ENCODE data around the gene CMC2.

Gene CMC2

DNA sequence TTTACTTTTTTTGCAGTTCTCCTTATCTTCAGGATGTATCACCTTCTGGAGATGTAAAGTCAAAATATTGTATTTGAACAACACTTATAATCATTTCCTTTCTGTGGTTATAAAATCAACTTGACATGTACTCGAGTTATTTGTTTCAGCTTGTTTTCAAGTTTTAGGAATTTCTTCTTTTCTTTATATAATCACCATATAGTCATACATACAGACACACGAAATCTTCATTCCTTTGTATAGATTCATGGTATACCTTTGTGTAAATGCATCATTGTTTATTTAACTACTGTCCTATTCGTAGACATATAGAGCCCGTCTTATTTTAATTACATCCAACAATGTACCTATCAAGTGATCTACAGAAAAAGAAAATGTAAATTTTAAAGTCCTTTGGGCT is 40.1 kb downstream of the CMC2 start:
- no peaks in the 10 kb centered on the region for H3K4me1 ChIP-seq (ENCODE audit: control insufficient read depth in 1 of 2, insufficient read depth in 1 of 2, low read depth in 1 of 2, low read length in 1 of 2)
- no peak overlapping the region for H3K4me3 ChIP-seq (ENCODE audit: low read depth in 1 of 2, low read length in 1 of 2)
- no peak overlapping the region for H3K27ac ChIP-seq
- TF ChIP-seq, protein P1, sequence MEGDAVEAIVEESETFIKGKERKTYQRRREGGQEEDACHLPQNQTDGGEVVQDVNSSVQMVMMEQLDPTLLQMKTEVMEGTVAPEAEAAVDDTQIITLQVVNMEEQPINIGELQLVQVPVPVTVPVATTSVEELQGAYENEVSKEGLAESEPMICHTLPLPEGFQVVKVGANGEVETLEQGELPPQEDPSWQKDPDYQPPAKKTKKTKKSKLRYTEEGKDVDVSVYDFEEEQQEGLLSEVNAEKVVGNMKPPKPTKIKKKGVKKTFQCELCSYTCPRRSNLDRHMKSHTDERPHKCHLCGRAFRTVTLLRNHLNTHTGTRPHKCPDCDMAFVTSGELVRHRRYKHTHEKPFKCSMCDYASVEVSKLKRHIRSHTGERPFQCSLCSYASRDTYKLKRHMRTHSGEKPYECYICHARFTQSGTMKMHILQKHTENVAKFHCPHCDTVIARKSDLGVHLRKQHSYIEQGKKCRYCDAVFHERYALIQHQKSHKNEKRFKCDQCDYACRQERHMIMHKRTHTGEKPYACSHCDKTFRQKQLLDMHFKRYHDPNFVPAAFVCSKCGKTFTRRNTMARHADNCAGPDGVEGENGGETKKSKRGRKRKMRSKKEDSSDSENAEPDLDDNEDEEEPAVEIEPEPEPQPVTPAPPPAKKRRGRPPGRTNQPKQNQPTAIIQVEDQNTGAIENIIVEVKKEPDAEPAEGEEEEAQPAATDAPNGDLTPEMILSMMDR (IDR thresholded peaks at IDR 0.05) = no peak
- no peaks in the 10 kb centered on the region for H3K36me3 ChIP-seq
- H3K9me3 ChIP-seq = no peaks in the 10 kb centered on the region
- no peaks in the 10 kb centered on the region for H3K27me3 ChIP-seq

DNA sequence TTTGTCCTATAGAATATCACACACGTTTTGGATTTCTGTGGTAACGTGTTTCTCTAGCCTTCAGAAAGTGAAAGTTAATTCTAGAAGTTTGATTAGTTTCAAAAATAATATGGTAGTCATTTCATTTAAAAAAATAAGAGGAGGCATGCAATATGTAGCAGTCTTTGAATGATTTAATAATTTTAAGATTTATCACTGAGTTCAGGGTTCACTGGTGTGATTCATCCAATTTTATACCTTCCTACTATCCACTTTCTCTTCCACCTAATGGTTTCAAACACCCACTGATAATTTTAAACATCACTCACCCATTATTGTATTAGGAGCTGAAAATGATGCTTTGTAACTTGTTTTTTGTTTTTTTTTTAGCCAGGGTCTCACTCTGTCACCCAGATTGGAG is 42.3 kb downstream of the CMC2 start:
- no peaks in the 10 kb centered on the region for H3K36me3 ChIP-seq

DNA sequence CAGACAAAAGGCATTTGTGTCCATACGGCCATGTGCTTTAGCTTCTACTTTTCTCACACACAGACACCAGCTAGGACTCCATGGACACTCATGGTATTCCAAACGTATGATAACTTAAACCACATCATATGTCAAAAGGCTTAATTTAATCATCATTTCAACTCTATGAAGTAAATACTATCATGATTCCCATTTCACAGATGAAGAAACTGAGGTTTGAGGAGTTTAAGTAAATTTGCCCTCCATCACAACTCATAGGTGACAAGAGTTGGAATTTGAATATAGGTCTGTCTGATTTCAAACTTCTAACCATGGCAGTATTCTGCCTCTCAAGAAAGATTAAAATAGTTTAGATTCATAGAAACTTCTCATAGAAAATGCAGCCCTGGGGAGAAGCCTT is 43.8 kb downstream of the CMC2 start:
- no peaks in the 10 kb centered on the region for H3K4me1 ChIP-seq (ENCODE audit: control insufficient read depth in 1 of 2, insufficient read depth in 1 of 2, low read depth in 1 of 2, low read length in 1 of 2)
- TF ChIP-seq, protein P1 (IDR thresholded peaks at IDR 0.05) = no peak
- no peaks in the 10 kb centered on the region for H3K36me3 ChIP-seq
- no peaks in the 10 kb centered on the region for H3K27me3 ChIP-seq
- H3K9me3 ChIP-seq = no peaks in the 10 kb centered on the region
- no peak overlapping the region for H3K27ac ChIP-seq
- no peak overlapping the region for H3K4me3 ChIP-seq (ENCODE audit: low read depth in 1 of 2, low read length in 1 of 2)

More for the DNA sequence above, 42.3 kb downstream of the CMC2 start:
- Histone ChIP-seq H3K9me3 (no peaks in the 10 kb centered on the region), H3K4me3 (ENCODE audit: low read depth in 1 of 2, low read length in 1 of 2) (no peak overlapping the region), H3K4me1 (ENCODE audit: control insufficient read depth in 1 of 2, insufficient read depth in 1 of 2, low read depth in 1 of 2, low read length in 1 of 2) (no peaks in the 10 kb centered on the region), H3K27ac (no peak overlapping the region), H3K27me3 (no peaks in the 10 kb centered on the region)
- TF ChIP-seq, protein P1 (IDR thresholded peaks at IDR 0.05) = no peak

DNA sequence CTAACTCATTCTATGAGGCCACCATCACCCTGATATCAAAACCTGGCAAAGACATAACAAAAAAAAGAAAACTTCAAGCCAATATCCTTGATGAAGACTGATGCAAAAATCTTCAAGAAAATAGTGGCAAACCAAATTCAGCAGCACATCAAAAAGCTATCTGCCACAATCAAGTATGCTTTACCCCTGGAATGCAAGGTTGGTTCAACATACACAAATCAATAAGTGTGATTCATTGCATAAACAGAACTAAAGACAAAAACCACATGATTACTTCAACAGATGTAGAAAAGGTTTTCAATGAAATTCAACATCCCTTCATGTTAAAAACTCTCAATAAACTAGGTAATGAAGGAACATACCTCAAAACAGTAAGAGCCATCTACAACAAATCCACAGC is 48.4 kb downstream of the CMC2 start:
- no peaks in the 10 kb centered on the region for H3K4me1 ChIP-seq (ENCODE audit: control insufficient read depth in 1 of 2, insufficient read depth in 1 of 2, low read depth in 1 of 2, low read length in 1 of 2)
- H3K27me3 ChIP-seq = no peaks in the 10 kb centered on the region
- no peak overlapping the region for H3K27ac ChIP-seq
- H3K4me3 ChIP-seq (ENCODE audit: low read depth in 1 of 2, low read length in 1 of 2) = no peak overlapping the region
- H3K36me3 ChIP-seq = no peaks in the 10 kb centered on the region
- TF ChIP-seq, protein P1 (IDR thresholded peaks at IDR 0.05) = no peak
- H3K9me3 ChIP-seq = no peaks in the 10 kb centered on the region

DNA sequence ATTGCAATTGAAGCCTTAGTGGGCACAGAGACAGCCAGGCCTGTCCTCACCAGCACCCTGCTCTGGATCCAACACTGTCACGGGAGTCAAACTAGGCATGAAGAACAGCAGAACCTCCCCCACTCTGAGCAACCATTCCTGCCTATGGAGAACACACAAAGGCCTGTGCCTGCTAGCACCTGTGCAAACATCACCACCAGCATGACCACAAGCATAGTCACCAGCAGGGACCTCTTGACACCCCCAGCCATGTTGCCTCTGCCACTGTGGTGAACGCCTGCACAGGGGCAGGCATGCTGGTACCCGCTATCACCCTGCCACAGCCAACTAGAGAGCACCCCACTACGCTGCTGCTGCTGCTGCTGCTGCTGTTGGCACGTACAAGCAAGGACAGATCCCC is 51.7 kb downstream of the CMC2 start:
- TF ChIP-seq, protein P1 (IDR thresholded peaks at IDR 0.05) = no peak
- no peaks in the 10 kb centered on the region for H3K36me3 ChIP-seq

More for the DNA sequence above, 51.7 kb downstream of the CMC2 start:
- Histone ChIP-seq H3K27me3 (no peaks in the 10 kb centered on the region), H3K4me3 (ENCODE audit: low read depth in 1 of 2, low read length in 1 of 2) (no peak overlapping the region), H3K9me3 (no peaks in the 10 kb centered on the region), H3K4me1 (ENCODE audit: control insufficient read depth in 1 of 2, insufficient read depth in 1 of 2, low read depth in 1 of 2, low read length in 1 of 2) (no peaks in the 10 kb centered on the region), H3K27ac (no peak overlapping the region)

Measured in neutrophil (primary cell).